Testis (tissue), 5 donors: ENCODE measurements around the gene TMEM242. TPM values are rescaled to one million over a fixed set of nuclear protein-coding genes. Genes with fewer than 3 reads are reported as not detected.
A peak's percentile ranks its signal among the peaks of the same experiment; 100 is the strongest.

ENCODE experiments used
- DNase-seq: peaks from one replicate; pipeline ENCODE4 v3.0.0-alpha.2; 2019
- H3K27ac ChIP-seq, 2 donors: fragments of 200-600 bp; sonication (generic); one replicate each; pipeline ENCODE4 v1.5.1; 2019
- H3K27me3 ChIP-seq: fragments of 200-600 bp; sonication (generic); one replicate; pipeline ENCODE4 v1.5.1; 2019
- H3K36me3 ChIP-seq: fragments of 200-600 bp; sonication (generic); one replicate; pipeline ENCODE4 v1.5.1; 2017; ENCODE audit warnings: low read depth; ENCODE audit errors: missing control alignments
- H3K4me1 ChIP-seq: fragments of 200-600 bp; sonication (generic); one replicate; pipeline ENCODE4 v1.5.1; 2019
- H3K4me3 ChIP-seq, 2 donors: fragments of 200-600 bp; sonication (generic); one replicate each; pipeline ENCODE4 v1.5.1; 2017 to 2019
- H3K9me3 ChIP-seq: fragments of 200-600 bp; sonication (generic); one replicate; pipeline ENCODE4 v1.5.1; 2017
- CTCF ChIP-seq, 3 experiments: fragments of 450-650 bp in 2 of 3; fragments of 200-600 bp in 1 of 3; sonication (generic) in 1 of 3; IDR thresholded peaks; one replicate each; pipeline ENCODE4 v1.5.1; 2016 to 2019; ENCODE audit warnings: antibody characterized with exemption in 3 of 3, mild to moderate bottlenecking in 2 of 3, moderate library complexity in 1 of 3
- POLR2A ChIP-seq: fragments of 450-650 bp; IDR thresholded peaks from one replicate; pipeline ENCODE4 v1.6.1; 2017; ENCODE audit warnings: antibody characterized with exemption, mild to moderate bottlenecking, moderate library complexity
- WGBS, 2 donors: methylation state at CpG; one replicate each; pipeline ENCODE4 v1.1.5; 2018; 5-methylcytosine and 5-hydroxymethylcytosine counted together
- intact Hi-C: fragments of 100-400 bp; cut with DNase I; formaldehyde crosslinking; loops from one replicate; pipeline ENCODE4 v1.15.1; 2023; ENCODE audit warnings: low total_unique reads
- long read RNA-seq, 2 donors: transcript quantifications; one replicate each; lab custom pipeline, GENCODE V29; 2026
- polyA plus RNA-seq: library from polyadenylated mRNA; stranded (reverse); fragments of 350-450 nt; fragmentation: Illumina TruSeq; extraction: RNeasy Lipid Tissue Mini Kit (QIAGEN cat#74804); gene quantifications from one replicate; pipeline ENCODE4 v1.2.3, GENCODE V29; 2014; ENCODE audit warnings: low read depth, low replicate concordance; ENCODE audit not compliant: insufficient read depth
- total RNA-seq, 2 donors: library from RNA; depleted of rRNA; stranded (reverse); fragments of >200 nt; gene quantifications; one replicate each; pipeline ENCODE4 v1.2.3, GENCODE V29; 2016

Gene TMEM242
- total RNA-seq (10 to 100 TPM; 10.3 to 11.9 TPM), polyA plus RNA-seq (8.9 TPM)
- long read RNA-seq, donor 1, full-length matches to known transcripts = 15 of 21 reads
- long read RNA-seq, donor 1, partial matches to known transcripts = 6 of 21 reads
- long read RNA-seq, donor 1, other reads (novel, unspliced or antisense) = 0 of 21 reads
- long read RNA-seq, donor 2, full-length matches to known transcripts = 10 of 10 reads
- long read RNA-seq, donor 2, partial matches to known transcripts = 0 of 10 reads
- long read RNA-seq, donor 2, other reads (novel, unspliced or antisense) = 0 of 10 reads

- Histone ChIP-seq H3K27me3 (no peaks in the 10 kb centered on the region), H3K27ac (peak within 1 kb of the TSS; percentile 52 to 85), H3K36me3 (no peaks in the 10 kb centered on the region), H3K4me1 (peaks cover 10% of the 10 kb centered on the region), H3K4me3 (peak within 1 kb of the TSS; percentile 79 to 80), H3K9me3 (no peaks in the 10 kb centered on the region)
- 0% methylated on average over 7 to 42 of the region's 42 CpGs for WGBS, 2 donors
- DNase-seq = peak; percentile 91
- peak in 2 of 3 experiments; percentile 11 to 32 for TF ChIP-seq CTCF (IDR thresholded peaks at IDR 0.05)
- no peak for TF ChIP-seq POLR2A
- intact Hi-C loops = no loop called here
Observed at GRCh38 chr6:157323255-157323965, at the start of gene TMEM242. TMEM242 (minus strand) TSS chr6:157323519; CDS start chr6:157323499, 20 bp downstream.

DNA sequence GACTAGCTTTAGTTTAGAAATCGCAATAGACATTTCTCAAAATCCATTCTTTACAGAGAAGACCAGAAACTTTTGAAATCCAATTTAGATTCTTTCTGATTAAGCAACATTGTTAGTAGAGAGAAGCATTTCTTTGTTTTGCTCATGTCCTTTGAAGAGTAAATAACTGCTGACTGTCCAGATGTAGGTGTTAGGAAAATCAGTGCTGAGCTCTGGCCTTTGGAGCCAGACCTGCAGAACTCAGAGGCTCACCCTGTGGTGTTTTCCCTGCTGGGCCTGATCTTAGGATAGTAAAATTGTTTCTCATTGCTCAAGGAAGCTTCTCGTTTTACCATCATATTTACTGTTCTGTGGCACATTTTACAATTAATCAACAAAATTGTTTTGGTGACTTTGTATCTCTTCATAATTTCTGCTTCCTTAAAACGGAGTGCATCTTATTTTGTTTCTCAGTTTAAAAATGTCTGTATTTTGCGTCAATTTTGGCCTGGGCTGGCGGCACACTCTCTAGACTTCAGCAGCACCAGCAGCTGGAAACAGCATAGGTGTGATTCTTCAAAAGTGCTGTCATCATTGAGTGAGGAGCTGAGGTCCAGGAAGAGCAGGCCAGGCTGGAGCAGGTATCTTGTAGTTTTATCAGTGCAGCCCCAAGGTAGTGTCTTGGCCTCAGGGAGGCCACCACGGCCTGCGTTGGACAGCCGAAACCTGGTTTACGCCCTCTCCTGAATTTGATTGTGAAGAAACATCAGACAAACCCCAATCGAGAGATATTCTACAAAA lies 49.4 kb upstream of the TMEM242 start:
- DNase-seq = no peak
- Histone ChIP-seq H3K27me3 (no peaks in the 10 kb centered on the region), H3K36me3 (no peaks in the 10 kb centered on the region), H3K4me1 (no peaks in the 10 kb centered on the region), H3K4me3 (no peak overlapping the region), H3K27ac (no peak overlapping the region), H3K9me3 (no peaks in the 10 kb centered on the region)
- TF ChIP-seq POLR2A (no peak), CTCF (IDR thresholded peaks at IDR 0.05) (no peak)
- WGBS, 2 donors = 86 to 92% methylated on average over 10 of the region's 10 CpGs
- intact Hi-C loops = no loop called here

DNA sequence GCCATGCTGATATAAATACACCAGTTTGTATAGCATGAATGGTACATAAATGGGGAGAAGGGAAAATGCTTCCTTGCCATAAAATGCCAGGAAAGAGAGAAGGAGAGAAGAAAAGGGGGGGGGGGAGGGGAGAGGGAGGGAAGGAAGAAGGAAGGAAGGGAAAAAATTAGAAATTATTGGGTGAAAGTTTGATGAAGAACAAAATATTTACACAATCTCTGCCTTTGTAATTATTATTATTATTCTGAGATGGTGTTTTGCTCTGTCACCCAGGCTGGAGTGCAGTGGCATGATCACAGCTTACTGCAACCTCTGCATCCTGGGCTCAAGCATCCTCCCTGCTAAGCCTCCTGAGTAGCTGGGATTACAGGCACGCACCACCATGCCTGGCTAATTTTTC lies 47.4 kb upstream of the TMEM242 start:
- intact Hi-C loops = no loop called here
- WGBS, 2 donors = 94 to 97% methylated on average over 1 of the region's 1 CpG
- H3K36me3 ChIP-seq = no peaks in the 10 kb centered on the region

More for the DNA sequence above, 47.4 kb upstream of the TMEM242 start:
- Histone ChIP-seq H3K4me3 (no peak overlapping the region), H3K27me3 (no peaks in the 10 kb centered on the region), H3K4me1 (no peaks in the 10 kb centered on the region), H3K9me3 (no peaks in the 10 kb centered on the region), H3K27ac (no peak overlapping the region)
- TF ChIP-seq POLR2A (no peak), CTCF (IDR thresholded peaks at IDR 0.05) (no peak)
- no peak for DNase-seq
